ELF-1 (cell line): ENCODE results near the gene KLHL34.

ENCODE experiments used
- DNase-seq: peaks from one replicate; pipeline ENCODE4 v3.0.0-alpha.2; 2016; ENCODE audit warnings: low read depth, low spot score

Gene KLHL34

GRCh38 chrX:21658152-21658737 is at the start of gene KLHL34:
Gene KLHL34, minus strand, starts transcription at chrX:21658330. Its CDS starts 542 bp downstream, at chrX:21657788.
- DNase-seq, result peak; percentile 62

GRCh38 chrX:21705225-21705624 is 47.1 kb upstream of the KLHL34 start:
- DNase-seq, result no peak

- DNase-seq, result no peak
Observed at GRCh38 chrX:21702725-21703124, 44.6 kb upstream of the KLHL34 start.

GRCh38 chrX:21700967-21701366 is 42.8 kb upstream of the KLHL34 start:
- DNase-seq, result no peak

GRCh38 chrX:21700275-21700674 is 42.1 kb upstream of the KLHL34 start:
- DNase-seq, result no peak

DNA sequence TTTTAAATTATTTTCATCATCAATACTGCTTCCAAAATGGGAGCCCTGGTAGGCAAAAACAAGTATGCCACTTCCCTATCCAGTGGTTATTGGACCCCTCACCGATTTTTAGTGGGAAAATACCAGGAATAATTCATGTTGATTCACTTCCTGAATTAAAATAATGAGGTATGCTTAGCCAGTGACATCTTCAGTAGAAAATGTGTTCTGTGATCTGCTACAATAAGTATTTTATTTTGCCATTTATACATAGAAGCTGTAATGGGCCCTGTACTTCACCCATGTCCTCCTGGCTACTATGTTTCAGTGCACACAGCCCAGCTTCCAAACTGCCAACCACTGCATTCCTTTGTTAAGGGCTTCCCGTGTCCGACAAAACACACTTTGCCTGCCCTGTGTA is 41.0 kb upstream of the KLHL34 start:
- DNase-seq, result no peak

GRCh38 chrX:21698272-21698671 is 40.1 kb upstream of the KLHL34 start:
- DNase-seq, result no peak

DNA sequence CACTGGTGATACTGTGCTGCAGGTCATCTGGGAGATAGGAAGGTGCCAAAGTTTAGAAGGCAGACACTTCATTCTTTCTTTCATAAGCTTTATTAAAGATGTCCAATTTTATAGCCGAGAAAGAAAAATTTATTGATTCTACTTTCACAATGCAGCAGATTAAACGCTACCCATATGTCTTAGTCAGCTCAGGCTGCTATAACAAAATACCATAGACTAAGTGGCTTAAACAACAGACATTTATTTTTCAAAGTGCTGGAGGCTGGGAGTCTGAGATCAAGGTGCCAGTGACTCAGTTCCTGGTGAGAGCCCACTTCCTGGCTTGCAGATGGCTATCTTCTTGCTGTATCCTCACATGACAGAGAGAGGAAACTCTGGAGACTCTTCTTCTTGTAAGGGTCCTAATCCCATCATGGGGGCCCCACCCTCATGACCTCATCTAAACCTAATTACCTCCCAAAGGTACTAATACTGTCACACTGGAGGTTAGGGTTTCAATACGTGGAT is 33.4 kb upstream of the KLHL34 start:
- no peak for DNase-seq

DNA sequence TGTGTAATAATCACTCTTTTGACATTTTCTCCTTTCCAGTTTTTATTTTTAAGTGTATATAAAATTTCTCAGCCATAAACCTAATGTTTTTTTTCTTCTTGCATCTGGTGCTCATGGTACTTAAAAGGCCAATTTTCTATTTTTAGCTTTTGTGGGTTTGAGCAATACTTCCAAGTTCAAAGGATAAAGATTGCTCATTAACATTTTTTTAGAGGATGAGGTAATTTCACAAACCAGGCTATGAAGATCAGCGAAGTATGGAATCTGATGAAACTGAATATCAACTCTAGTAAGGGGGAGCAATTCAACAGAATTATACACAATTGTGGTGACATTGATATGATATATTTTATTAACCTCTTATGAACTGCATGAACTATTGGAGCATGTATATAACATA is 25.8 kb upstream of the KLHL34 start:
- DNase-seq, result no peak

DNA sequence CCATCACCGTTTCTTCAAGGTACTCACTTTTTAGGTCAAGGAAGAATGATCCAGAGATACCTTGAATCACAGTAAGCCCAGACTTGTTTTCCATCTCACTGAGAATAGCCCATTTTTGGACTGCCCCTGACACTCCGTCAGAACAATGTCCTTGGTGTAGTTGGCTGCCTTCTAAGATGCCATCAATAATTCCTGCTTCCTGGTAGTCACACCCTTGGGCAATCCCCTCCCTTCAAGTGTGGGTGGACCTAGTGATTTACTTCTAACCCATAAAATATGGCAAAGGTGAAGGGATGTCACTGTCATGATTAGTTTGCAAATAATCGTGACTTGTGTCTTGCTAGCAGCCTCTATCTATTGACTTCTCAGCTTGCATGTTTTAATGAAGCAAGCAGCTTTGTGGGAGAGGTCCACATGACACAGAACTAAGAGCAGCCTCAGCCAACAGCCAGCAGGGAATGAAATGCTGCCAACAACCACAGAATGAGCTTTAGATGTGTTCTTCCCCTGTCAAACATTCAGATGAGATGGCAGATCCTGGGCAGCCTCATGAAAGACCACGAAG is 20.0 kb upstream of the KLHL34 start:
- no peak for DNase-seq

GRCh38 chrX:21675931-21676330 is 17.8 kb upstream of the KLHL34 start:
- no peak for DNase-seq

DNA sequence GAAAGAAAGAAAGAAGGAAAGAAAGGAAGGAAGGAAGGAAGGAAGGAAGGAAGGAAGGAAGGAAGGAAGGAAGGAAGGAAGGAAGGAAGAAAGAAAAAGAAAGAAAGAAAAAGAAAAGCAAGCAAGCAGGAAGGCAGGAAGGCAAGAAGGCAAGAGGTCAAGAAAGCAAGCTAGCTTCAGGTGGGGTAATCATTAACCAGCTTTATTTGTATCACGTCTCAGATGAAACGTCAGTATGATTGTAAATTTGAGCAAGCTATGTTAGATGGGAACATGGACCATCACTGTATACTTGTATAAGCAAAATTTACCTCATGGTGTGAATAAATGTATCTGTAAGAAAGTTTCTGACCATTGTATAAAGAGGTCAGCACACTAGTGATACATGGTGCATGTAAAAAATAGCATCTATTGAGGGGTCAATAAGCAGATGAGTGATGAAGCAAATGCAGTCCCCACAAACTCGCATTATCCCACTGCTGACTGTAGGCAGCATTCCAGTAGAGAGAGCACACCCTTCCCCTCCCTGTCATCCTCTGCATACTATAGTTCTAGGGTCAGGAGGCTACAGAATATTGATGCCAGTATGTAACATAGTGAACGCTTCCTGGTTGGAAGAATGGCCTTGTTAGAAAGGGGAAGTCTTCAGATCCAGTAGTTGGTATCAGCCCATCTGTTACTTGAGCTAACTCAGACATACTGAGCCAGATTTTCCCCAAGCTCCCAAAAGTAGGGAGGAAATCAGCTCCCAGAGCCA is 16.5 kb upstream of the KLHL34 start:
- DNase-seq, result no peak

GRCh38 chrX:21666679-21667078 is 8.5 kb upstream of the KLHL34 start:
- DNase-seq, result no peak

DNA sequence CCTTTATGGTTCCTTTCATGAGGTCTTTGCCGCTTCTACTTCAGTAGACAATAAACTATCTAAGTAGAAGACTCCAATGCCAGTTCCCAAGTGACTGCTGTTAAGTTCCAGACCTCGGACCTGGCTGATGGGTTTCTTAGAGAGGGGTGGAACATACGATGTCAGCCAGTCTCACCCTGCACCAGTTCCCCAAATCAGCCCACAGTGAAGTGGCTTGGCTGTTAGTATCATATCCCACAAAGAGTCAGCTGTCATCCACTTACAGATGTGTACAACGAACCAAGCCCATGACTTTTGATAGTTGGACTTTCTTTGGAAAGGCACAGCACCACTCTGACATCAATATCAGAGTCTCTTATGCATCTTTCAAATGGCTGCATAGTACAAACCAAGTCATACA is 8.1 kb upstream of the KLHL34 start:
- DNase-seq, result no peak

- no peak for DNase-seq
Observed at GRCh38 chrX:21662761-21663160, 4.6 kb upstream of the KLHL34 start.

GRCh38 chrX:21661316-21661715 is 3.2 kb upstream of the KLHL34 start:
- DNase-seq, result no peak

DNA sequence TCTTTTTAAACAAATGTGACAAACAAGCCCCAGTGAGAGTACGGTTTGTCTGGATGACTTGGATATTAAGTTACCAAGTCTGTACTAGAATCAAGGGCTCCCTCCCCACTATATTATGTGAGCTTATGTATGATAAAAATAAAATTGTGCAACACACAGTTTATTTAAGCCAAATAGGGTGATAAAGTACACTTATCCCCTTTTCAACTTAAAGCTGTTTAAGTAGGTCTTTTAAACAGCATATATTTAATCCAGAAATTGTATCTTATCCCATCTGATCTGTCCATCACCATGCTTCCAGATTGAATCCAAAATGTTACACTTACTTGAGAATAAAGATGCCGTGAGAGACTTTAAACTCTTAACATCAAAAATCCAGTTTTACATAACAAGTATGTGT is 2.0 kb upstream of the KLHL34 start:
- no peak for DNase-seq

DNA sequence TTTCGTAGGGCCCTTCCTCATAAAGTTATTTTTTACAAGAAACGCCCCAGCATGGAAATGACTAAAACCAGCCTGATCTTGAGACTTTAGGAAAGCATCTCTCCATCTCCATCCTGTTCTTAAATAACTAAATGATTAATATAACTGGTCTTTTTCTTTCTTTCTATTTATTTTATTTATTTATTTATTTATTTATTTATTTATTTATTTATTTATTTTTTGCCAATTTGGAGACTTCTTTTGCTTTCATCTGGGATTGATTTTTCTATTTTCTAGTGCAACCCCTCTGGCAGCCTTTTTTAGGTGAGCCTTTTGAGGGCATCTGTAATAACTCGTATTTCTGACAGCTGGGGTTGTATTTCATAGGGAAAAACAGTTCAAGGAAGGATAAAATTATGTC is 1.2 kb upstream of the KLHL34 start:
- no peak for DNase-seq

- DNase-seq, result peak; percentile 75
Observed at GRCh38 chrX:21658746-21659145, 616 bp upstream of the KLHL34 start.

DNA sequence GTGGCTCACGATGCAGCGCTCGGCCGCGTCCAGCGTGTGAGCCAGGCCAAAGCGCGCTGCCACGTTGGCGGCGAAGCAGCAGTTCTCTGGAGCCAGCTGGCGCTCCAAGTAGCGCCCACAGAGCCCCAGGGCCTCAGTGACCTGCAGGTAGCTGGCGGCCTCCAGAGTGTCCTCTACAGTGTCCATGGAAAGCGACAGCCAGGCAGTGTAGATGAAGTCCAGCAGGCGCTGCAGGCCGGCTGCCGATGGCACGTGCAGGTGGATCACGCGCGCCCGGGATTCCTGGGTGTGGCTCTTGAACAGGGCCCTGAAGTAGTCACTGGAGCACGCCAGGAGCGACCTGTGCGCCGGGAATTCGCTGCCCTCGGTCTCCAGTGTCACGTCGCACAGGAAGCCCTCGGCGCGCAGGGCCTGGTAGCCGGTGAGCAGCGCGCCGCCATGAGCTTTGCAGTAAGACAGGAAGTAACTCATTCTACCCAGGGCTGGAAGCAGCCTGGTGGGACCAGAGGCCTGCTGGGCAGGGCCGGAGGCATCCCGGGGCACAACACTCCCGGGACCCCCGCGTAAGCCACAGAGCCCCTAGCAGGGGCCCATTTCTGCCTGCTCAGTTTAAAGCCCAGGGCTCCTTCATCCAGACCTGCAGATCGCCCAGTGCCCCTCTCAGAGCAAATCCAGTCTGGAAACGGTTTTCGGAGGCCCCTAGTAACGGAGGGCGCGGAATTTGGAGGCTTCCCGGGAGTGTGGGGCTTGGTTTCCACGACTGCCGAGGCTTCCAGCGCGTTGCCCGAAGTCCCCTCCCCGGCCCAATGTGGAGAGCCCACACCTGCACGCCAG is 595 bp downstream of the KLHL34 start:
- peak; percentile 28 for DNase-seq

DNA sequence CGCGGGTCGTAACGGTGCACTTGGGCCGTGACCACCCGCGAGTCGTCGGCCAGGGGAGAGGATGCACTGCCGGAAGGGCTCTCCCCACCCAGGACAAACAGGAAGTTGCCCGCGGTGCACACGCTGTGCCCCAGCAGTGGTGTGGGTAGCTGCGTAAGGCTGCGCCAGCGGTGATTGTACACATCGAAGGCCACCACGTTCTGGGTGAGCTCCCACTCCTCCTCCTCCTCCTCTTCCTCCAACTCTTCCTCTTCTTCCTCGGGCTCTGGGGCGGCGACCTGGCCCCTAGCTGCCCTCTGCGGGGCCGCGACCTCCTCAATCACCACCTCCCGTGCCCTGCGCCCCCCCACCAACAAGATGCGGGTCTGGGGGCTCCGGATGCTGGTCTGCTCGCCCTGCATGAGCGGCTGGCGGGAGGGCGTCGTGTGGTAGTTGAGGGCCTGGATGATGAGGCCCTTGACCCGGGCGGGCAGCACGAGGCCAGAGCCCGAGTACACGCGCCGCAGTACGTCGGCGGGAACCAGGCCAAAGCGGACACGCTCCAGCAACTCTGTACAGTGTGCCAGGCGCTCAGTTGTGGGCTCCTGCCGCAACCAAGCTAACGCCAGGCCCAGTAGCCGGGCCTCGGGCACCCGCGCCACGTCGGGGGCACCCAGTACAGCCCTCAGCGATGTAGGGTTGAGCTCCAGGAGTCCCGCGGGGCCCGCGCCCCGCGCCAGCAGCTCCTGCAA is 1.4 kb downstream of the KLHL34 start:
- DNase-seq, result no peak
